K562 (cell line): Measurements from ENCODE around the gene PIK3R5. TPM values are rescaled to one million over a fixed set of nuclear protein-coding genes. Genes with fewer than 3 reads are reported as not detected.
A peak's percentile ranks its signal among the peaks of the same experiment; 100 is the strongest.

Experiments
- ADNP ChIP-seq: fragments of 200-800 bp; sonication (Bioruptor generic); IDR thresholded peaks from 2 replicates; pipeline ENCODE4 v1.6.1; 2016; ENCODE audit warnings: missing genetic modification characterization, missing compliant biosample characterization
- BACH1 ChIP-seq: fragments of 200-800 bp; sonication (Bioruptor generic); IDR thresholded peaks from 2 replicates; pipeline ENCODE4 v1.6.1; 2016; ENCODE audit warnings: missing genetic modification characterization, missing compliant biosample characterization
- CEBPG ChIP-seq, 3 experiments: fragments of 200-800 bp in 1 of 3; sonication (Bioruptor generic) in 1 of 3; sonication (generic) in 1 of 3; formaldehyde crosslinking in 1 of 3; IDR thresholded peaks in 2 of 3; conservative IDR thresholded peaks in 1 of 3; 2 replicates each; pipeline versions ENCODE4 v1.6.1 to v1.8.0; 2016 to 2022; ENCODE audit warnings: missing compliant biosample characterization in 2 of 3, missing genetic modification characterization in 2 of 3, mild to moderate bottlenecking in 1 of 3, missing genetic modification reagents in 1 of 3
- CSDE1 ChIP-seq, 2 experiments: fragments of 450-650 bp; IDR thresholded peaks; 2 replicates each; pipeline ENCODE4 v1.6.1; 2016; ENCODE audit warnings: mild to moderate bottlenecking in 1 of 2
- DIDO1 ChIP-seq: fragments of 450-650 bp; IDR thresholded peaks from 2 replicates; pipeline ENCODE4 v1.6.1; 2016; ENCODE audit warnings: low read depth, missing biosample characterization, missing genetic modification characterization
- HLTF ChIP-seq: fragments of 450-650 bp; IDR thresholded peaks from 2 replicates; pipeline ENCODE4 v1.6.1; 2016
- NR4A1 ChIP-seq, 2 experiments: fragments of 250-450 bp in 1 of 2; fragments of 450-650 bp in 1 of 2; sonication (Bioruptor Pico) in 1 of 2; IDR thresholded peaks; 2 replicates each; pipeline versions ENCODE4 v1.4.0 to v1.6.1; 2016 to 2020; ENCODE audit warnings: mild to moderate bottlenecking in 2 of 2, missing compliant biosample characterization in 1 of 2, missing genetic modification characterization in 1 of 2, moderate library complexity in 1 of 2
- PTRF ChIP-seq: fragments of 450-650 bp; IDR thresholded peaks from 2 replicates; pipeline ENCODE4 v1.6.1; 2016; ENCODE audit warnings: mild to moderate bottlenecking, missing genetic modification characterization, missing compliant biosample characterization
- RAD21 ChIP-seq, 2 experiments: fragments of 250-450 bp in 1 of 2; fragments of 450-650 bp in 1 of 2; sonication (Bioruptor Pico) in 1 of 2; formaldehyde crosslinking in 1 of 2; IDR thresholded peaks in 1 of 2; conservative IDR thresholded peaks in 1 of 2; 2 replicates each; pipeline versions ENCODE4 v1.4.0 to v1.8.0; 2020 to 2022; ENCODE audit warnings: mild to moderate bottlenecking in 2 of 2, moderate library complexity in 1 of 2
- RFX7 ChIP-seq: fragments of 250-450 bp; sonication (Bioruptor Pico); IDR thresholded peaks from 2 replicates; pipeline ENCODE4 v1.5.1; 2021; ENCODE audit warnings: mild to moderate bottlenecking
- SAFB2 ChIP-seq: fragments of 200-400 bp; formaldehyde crosslinking; IDR thresholded peaks from 2 replicates; pipeline ENCODE4 v1.6.1; 2018; ENCODE audit warnings: borderline replicate concordance, low read length, low read depth, moderate library complexity; ENCODE audit not compliant: severe bottlenecking
- polyA plus RNA-seq, 8 experiments: library from polyadenylated mRNA; depleted of rRNA in 4 of 8; stranded (reverse) in 5 of 8; unstranded in 3 of 8; fragments of >200 nt; fragmentation: Nextera tagmentation in 2 of 8; fragmentation: Illumina TruSeq in 1 of 8; extraction: Ambion mirVana in 2 of 8; extraction: Trizol in 1 of 8; gene quantifications; 2 replicates each; pipeline versions ENCODE4 v1.2.1 to v1.2.3, GENCODE V29; 2011 to 2014; ENCODE audit warnings: inconsistent platforms in 1 of 8, missing spikeins in 1 of 8
- total RNA-seq, 7 experiments: library from RNA; depleted of rRNA in 6 of 7; stranded (reverse); fragments of >200 nt in 6 of 7; fragmentation: Illumina TruSeq in 2 of 7; extraction: Trizol in 2 of 7; gene quantifications; 2 replicates each; pipeline versions ENCODE4 v1.2.1 to v1.2.3, GENCODE V29; 2011 to 2021; ENCODE audit warnings: low replicate concordance in 1 of 7
- TF ChIP-seq, protein P1 (sequence below): fragments of 450-650 bp; IDR thresholded peaks from 2 replicates; pipeline ENCODE4 v1.6.1; 2017; ENCODE audit warnings: mild to moderate bottlenecking, moderate library complexity
- TF ChIP-seq, protein P2 (sequence below): fragments of 200-800 bp; sonication (Bioruptor generic); IDR thresholded peaks from 2 replicates; pipeline ENCODE4 v1.6.1; 2016; ENCODE audit warnings: missing genetic modification characterization, missing compliant biosample characterization
- TF ChIP-seq, protein P3 (sequence below), 3 experiments: IDR thresholded peaks in 2 of 3; conservative IDR thresholded peaks in 1 of 3; 2 replicates each; pipeline ENCODE4 v1.5.1; 2011 to 2012; ENCODE audit warnings: low read length in 3 of 3, mild to moderate bottlenecking in 3 of 3, control low read depth in 2 of 3, improper control_type of control experiment in 1 of 3, inconsistent platforms in 1 of 3, low read depth in 1 of 3, mixed read lengths in 1 of 3, moderate library complexity in 1 of 3; ENCODE audit not compliant: insufficient read depth in 2 of 3
- TF ChIP-seq, protein P4 (sequence below), 2 experiments: fragments of 450-650 bp; conservative IDR thresholded peaks; 2 replicates each; pipeline ENCODE4 v1.6.1; 2017; ENCODE audit warnings: mild to moderate bottlenecking in 2 of 2, moderate library complexity in 2 of 2

Gene PIK3R5
- total and polyA plus RNA-seq, 9 of the 15 experiments (the other 6 are each of a cell fraction or from before 2014, with no cell fraction given), result 0.01 to 0.38 TPM; not detected in 7

GRCh38 chr17:8894673-8895578 is 70.6 kb downstream of the PIK3R5 start (continued):
- TF ChIP-seq PTRF (tag), result no peak
- TF ChIP-seq, protein P1, sequence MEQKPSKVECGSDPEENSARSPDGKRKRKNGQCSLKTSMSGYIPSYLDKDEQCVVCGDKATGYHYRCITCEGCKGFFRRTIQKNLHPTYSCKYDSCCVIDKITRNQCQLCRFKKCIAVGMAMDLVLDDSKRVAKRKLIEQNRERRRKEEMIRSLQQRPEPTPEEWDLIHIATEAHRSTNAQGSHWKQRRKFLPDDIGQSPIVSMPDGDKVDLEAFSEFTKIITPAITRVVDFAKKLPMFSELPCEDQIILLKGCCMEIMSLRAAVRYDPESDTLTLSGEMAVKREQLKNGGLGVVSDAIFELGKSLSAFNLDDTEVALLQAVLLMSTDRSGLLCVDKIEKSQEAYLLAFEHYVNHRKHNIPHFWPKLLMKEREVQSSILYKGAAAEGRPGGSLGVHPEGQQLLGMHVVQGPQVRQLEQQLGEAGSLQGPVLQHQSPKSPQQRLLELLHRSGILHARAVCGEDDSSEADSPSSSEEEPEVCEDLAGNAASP, result no peak
- TF ChIP-seq ADNP (tag), result no peak
- no peak for TF ChIP-seq RFX7
- TF ChIP-seq NR4A1 (CRISPR knock-in tag; IDR thresholded peaks at IDR 0.05), result no peak
- TF ChIP-seq NR4A1 (tag; IDR thresholded peaks at IDR 0.05), result no peak
- TF ChIP-seq CEBPG (CRISPR knock-in tag; IDR thresholded peaks at IDR 0.05), result no peak
- TF ChIP-seq CEBPG (tag; conservative IDR thresholded peaks at IDR 0.05 in 1 of 2, IDR thresholded peaks at IDR 0.05 in 1 of 2), result 0 out of 4 replicates have a peak, but pooled peaks of 1 of the 2 experiments have one; percentile 13
- TF ChIP-seq, protein P2, sequence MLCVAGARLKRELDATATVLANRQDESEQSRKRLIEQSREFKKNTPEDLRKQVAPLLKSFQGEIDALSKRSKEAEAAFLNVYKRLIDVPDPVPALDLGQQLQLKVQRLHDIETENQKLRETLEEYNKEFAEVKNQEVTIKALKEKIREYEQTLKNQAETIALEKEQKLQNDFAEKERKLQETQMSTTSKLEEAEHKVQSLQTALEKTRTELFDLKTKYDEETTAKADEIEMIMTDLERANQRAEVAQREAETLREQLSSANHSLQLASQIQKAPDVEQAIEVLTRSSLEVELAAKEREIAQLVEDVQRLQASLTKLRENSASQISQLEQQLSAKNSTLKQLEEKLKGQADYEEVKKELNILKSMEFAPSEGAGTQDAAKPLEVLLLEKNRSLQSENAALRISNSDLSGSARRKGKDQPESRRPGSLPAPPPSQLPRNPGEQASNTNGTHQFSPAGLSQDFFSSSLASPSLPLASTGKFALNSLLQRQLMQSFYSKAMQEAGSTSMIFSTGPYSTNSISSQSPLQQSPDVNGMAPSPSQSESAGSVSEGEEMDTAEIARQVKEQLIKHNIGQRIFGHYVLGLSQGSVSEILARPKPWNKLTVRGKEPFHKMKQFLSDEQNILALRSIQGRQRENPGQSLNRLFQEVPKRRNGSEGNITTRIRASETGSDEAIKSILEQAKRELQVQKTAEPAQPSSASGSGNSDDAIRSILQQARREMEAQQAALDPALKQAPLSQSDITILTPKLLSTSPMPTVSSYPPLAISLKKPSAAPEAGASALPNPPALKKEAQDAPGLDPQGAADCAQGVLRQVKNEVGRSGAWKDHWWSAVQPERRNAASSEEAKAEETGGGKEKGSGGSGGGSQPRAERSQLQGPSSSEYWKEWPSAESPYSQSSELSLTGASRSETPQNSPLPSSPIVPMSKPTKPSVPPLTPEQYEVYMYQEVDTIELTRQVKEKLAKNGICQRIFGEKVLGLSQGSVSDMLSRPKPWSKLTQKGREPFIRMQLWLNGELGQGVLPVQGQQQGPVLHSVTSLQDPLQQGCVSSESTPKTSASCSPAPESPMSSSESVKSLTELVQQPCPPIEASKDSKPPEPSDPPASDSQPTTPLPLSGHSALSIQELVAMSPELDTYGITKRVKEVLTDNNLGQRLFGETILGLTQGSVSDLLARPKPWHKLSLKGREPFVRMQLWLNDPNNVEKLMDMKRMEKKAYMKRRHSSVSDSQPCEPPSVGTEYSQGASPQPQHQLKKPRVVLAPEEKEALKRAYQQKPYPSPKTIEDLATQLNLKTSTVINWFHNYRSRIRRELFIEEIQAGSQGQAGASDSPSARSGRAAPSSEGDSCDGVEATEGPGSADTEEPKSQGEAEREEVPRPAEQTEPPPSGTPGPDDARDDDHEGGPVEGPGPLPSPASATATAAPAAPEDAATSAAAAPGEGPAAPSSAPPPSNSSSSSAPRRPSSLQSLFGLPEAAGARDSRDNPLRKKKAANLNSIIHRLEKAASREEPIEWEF (CRISPR knock-in tag), result no peak
- no peak for TF ChIP-seq SAFB2
- TF ChIP-seq, protein P3, sequence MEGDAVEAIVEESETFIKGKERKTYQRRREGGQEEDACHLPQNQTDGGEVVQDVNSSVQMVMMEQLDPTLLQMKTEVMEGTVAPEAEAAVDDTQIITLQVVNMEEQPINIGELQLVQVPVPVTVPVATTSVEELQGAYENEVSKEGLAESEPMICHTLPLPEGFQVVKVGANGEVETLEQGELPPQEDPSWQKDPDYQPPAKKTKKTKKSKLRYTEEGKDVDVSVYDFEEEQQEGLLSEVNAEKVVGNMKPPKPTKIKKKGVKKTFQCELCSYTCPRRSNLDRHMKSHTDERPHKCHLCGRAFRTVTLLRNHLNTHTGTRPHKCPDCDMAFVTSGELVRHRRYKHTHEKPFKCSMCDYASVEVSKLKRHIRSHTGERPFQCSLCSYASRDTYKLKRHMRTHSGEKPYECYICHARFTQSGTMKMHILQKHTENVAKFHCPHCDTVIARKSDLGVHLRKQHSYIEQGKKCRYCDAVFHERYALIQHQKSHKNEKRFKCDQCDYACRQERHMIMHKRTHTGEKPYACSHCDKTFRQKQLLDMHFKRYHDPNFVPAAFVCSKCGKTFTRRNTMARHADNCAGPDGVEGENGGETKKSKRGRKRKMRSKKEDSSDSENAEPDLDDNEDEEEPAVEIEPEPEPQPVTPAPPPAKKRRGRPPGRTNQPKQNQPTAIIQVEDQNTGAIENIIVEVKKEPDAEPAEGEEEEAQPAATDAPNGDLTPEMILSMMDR (IDR thresholded peaks at IDR 0.05 in 2 of 3, conservative IDR thresholded peaks at IDR 0.05 in 1 of 3; ENCODE audit: insufficient read depth in 2 of 3, low read depth in 1 of 3, low read length in 3 of 3), result peak; percentile 61 to 71 (median 68)
- TF ChIP-seq CSDE1 (IDR thresholded peaks at IDR 0.05), result no peak
- TF ChIP-seq RAD21 (CRISPR knock-in tag; conservative IDR thresholded peaks at IDR 0.05 in 1 of 2, IDR thresholded peaks at IDR 0.05 in 1 of 2), result peak; percentile 59 to 68
- TF ChIP-seq BACH1, result no peak
- TF ChIP-seq, protein P4, sequence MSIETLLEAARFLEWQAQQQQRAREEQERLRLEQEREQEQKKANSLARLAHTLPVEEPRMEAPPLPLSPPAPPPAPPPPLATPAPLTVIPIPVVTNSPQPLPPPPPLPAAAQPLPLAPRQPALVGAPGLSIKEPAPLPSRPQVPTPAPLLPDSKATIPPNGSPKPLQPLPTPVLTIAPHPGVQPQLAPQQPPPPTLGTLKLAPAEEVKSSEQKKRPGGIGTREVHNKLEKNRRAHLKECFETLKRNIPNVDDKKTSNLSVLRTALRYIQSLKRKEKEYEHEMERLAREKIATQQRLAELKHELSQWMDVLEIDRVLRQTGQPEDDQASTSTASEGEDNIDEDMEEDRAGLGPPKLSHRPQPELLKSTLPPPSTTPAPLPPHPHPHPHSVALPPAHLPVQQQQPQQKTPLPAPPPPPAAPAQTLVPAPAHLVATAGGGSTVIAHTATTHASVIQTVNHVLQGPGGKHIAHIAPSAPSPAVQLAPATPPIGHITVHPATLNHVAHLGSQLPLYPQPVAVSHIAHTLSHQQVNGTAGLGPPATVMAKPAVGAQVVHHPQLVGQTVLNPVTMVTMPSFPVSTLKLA (conservative IDR thresholded peaks at IDR 0.05), result no peak
- TF ChIP-seq HLTF, result no peak
- no peak for TF ChIP-seq DIDO1
